GM23338 (cell line): Measurements from ENCODE around the gene CDH15. TPM values are rescaled to one million over a fixed set of nuclear protein-coding genes. Genes with fewer than 3 reads are reported as not detected.

Experiments
- ATAC-seq: fragments of 200-7000 bp; cut with Tn5 transposase; 3 replicates; pipeline ENCODE4 v1.9.1; 2020
- DNase-seq: peaks from one replicate; pipeline ENCODE4 v3.0.0-alpha.2; 2015; ENCODE audit warnings: low spot score
- H2AFZ ChIP-seq: fragments of 200-600 bp; sonication (generic); 2 replicates; pipeline ENCODE4 v1.8.0; 2016; ENCODE audit warnings: antibody characterized with exemption, mild to moderate bottlenecking, moderate library complexity
- H3F3A ChIP-seq: fragments of 200-600 bp; sonication (generic); replicated peaks from 2 replicates; pipeline ENCODE4 v1.8.0; 2017; ENCODE audit warnings: antibody characterized with exemption, mixed run types, low read depth
- H3K27ac ChIP-seq: fragments of 200-600 bp; sonication (generic); 2 replicates; pipeline ENCODE4 v1.6.1; 2016; ENCODE audit warnings: low read depth
- H3K27me3 ChIP-seq: fragments of 200-600 bp; sonication (generic); 2 replicates; pipeline ENCODE4 v1.8.0; 2016; ENCODE audit warnings: mild to moderate bottlenecking, mixed run types, moderate library complexity; ENCODE audit not compliant: insufficient read depth
- H3K36me3 ChIP-seq: fragments of 200-600 bp; sonication (generic); 2 replicates; pipeline ENCODE4 v1.8.0; 2016; ENCODE audit warnings: mild to moderate bottlenecking; ENCODE audit not compliant: insufficient read depth
- H3K4me1 ChIP-seq: fragments of 200-600 bp; sonication (generic); 2 replicates; pipeline ENCODE4 v1.8.0; 2016; ENCODE audit warnings: mild to moderate bottlenecking, moderate library complexity; ENCODE audit not compliant: insufficient read depth
- H3K4me2 ChIP-seq: fragments of 200-600 bp; sonication (generic); 2 replicates; pipeline ENCODE4 v1.7.1; 2017; ENCODE audit warnings: mixed run types
- H3K4me3 ChIP-seq: fragments of 200-600 bp; sonication (generic); 2 replicates; pipeline ENCODE4 v1.6.1; 2016; ENCODE audit warnings: mixed run types
- H3K79me2 ChIP-seq: fragments of 200-600 bp; sonication (generic); replicated peaks from 2 replicates; pipeline ENCODE4 v1.8.0; 2017; ENCODE audit warnings: mild to moderate bottlenecking; ENCODE audit not compliant: insufficient read depth
- H3K9me2 ChIP-seq: fragments of 200-600 bp; sonication (generic); 2 replicates; pipeline ENCODE4 v1.8.0; 2017; ENCODE audit not compliant: insufficient read depth
- H4K20me1 ChIP-seq: fragments of 200-600 bp; sonication (generic); replicated peaks from 2 replicates; pipeline ENCODE4 v1.8.0; 2017; ENCODE audit warnings: mild to moderate bottlenecking; ENCODE audit not compliant: insufficient read depth
- H3K27ac Mint-ChIP-seq: 2 replicates; pipeline ENCODE4 v1.8.0; 2020; ENCODE audit warnings: inconsistent platforms, mild to moderate bottlenecking, moderate library complexity, mixed read lengths
- H3K27me3 Mint-ChIP-seq: 3 replicates; pipeline ENCODE4 v1.8.0; 2022; ENCODE audit warnings: low read depth, mild to moderate bottlenecking, moderate library complexity, mixed read lengths, inconsistent platforms; ENCODE audit not compliant: insufficient read depth, poor library complexity
- H3K36me3 Mint-ChIP-seq: 3 replicates; pipeline ENCODE4 v1.8.0; 2021; ENCODE audit warnings: low read depth, mild to moderate bottlenecking, inconsistent platforms, moderate library complexity, mixed read lengths
- H3K4me1 Mint-ChIP-seq: 3 replicates; pipeline ENCODE4 v1.8.0; 2020; ENCODE audit warnings: mild to moderate bottlenecking, inconsistent platforms, mixed read lengths
- H3K4me3 Mint-ChIP-seq: 3 replicates; pipeline ENCODE4 v1.8.0; 2021; ENCODE audit warnings: moderate library complexity, mild to moderate bottlenecking, inconsistent platforms, mixed read lengths
- H3K9me3 Mint-ChIP-seq: 3 replicates; pipeline ENCODE4 v1.8.0; 2020; ENCODE audit warnings: moderate library complexity, mild to moderate bottlenecking, inconsistent platforms, mixed read lengths
- CREB1 ChIP-seq: fragments of 250-450 bp; sonication (Bioruptor Pico); IDR thresholded peaks from 2 replicates; pipeline ENCODE4 v1.5.0; 2020; ENCODE audit warnings: low read depth, mild to moderate bottlenecking, moderate library complexity
- CTCF ChIP-seq, 2 experiments: fragments of 200-600 bp in 1 of 2; sonication (generic) in 1 of 2; conservative IDR thresholded peaks; 2 replicates each; pipeline versions ENCODE4 v1.5.1 to v1.6.1; 2016 to 2017; ENCODE audit warnings: antibody characterized with exemption in 2 of 2, low read depth in 2 of 2, mild to moderate bottlenecking in 2 of 2, moderate library complexity in 1 of 2
- ETS1 ChIP-seq: IDR thresholded peaks from 2 replicates; pipeline ENCODE4 v1.6.1; 2016; ENCODE audit warnings: antibody characterized with exemption
- EZH2 ChIP-seq: fragments of 200-600 bp; sonication (generic); IDR thresholded peaks from one replicate; pipeline ENCODE4 v1.8.0; 2017; ENCODE audit warnings: antibody characterized with exemption, mild to moderate bottlenecking, low read depth; ENCODE audit not compliant: unreplicated experiment
- EZH2phosphoT487 ChIP-seq: fragments of 200-600 bp; sonication (generic); IDR thresholded peaks from one replicate; pipeline ENCODE4 v1.8.1; 2018; ENCODE audit warnings: antibody characterized with exemption; ENCODE audit not compliant: unreplicated experiment
- JUNB ChIP-seq: IDR thresholded peaks from one replicate; pipeline ENCODE4 v1.6.1; 2016; ENCODE audit warnings: antibody characterized with exemption; ENCODE audit not compliant: unreplicated experiment
- NANOG ChIP-seq: IDR thresholded peaks from 2 replicates; pipeline ENCODE4 v1.6.1; 2016; ENCODE audit warnings: antibody characterized with exemption, borderline replicate concordance
- POLR2AphosphoS5 ChIP-seq: IDR thresholded peaks from 2 replicates; pipeline ENCODE4 v1.6.1; 2016; ENCODE audit warnings: antibody characterized with exemption, low read depth
- REST ChIP-seq: IDR thresholded peaks from one replicate; pipeline ENCODE4 v1.6.1; 2018; ENCODE audit warnings: antibody characterized with exemption; ENCODE audit not compliant: unreplicated experiment
- STAT1 ChIP-seq: IDR thresholded peaks from one replicate; pipeline ENCODE4 v1.6.1; 2016; ENCODE audit warnings: antibody characterized with exemption; ENCODE audit not compliant: unreplicated experiment
- ZNF114 ChIP-seq: fragments of 250-450 bp; sonication (Bioruptor Pico); IDR thresholded peaks from 2 replicates; pipeline ENCODE4 v1.5.0; 2020; ENCODE audit warnings: mild to moderate bottlenecking, moderate library complexity
- ZNF331 ChIP-seq: fragments of 250-450 bp; sonication (Bioruptor Pico); IDR thresholded peaks from 2 replicates; pipeline ENCODE4 v1.5.0; 2020; ENCODE audit warnings: low read depth, mild to moderate bottlenecking, moderate library complexity
- ZNF462 ChIP-seq: fragments of 250-450 bp; sonication (Bioruptor Pico); IDR thresholded peaks from 2 replicates; pipeline ENCODE4 v1.5.0; 2020; ENCODE audit warnings: mild to moderate bottlenecking, moderate library complexity
- polyA plus RNA-seq: library from polyadenylated mRNA; unstranded; fragments of >200 nt; fragmentation: Nextera tagmentation; extraction: Ambion mirVana; gene quantifications from 2 replicates; pipeline ENCODE4 v1.2.1, GENCODE V29; 2016
- total RNA-seq: library from RNA; depleted of rRNA; stranded (reverse); fragments of >200 nt; shearing (Covaris generic); gene quantifications from 2 replicates; pipeline ENCODE4 v1.2.3, GENCODE V29; 2014

The CDH15 gene
- total and polyA plus RNA-seq, 2 experiments from 2014 or later = 0.61 to 1.0 TPM

- Histone ChIP-seq H3K36me3 (no peaks in the 10 kb centered on the region), H4K20me1 (no peaks in the 10 kb centered on the region), H3K9me2 (0 out of 2 replicates have a peak, but pooled peaks cover 6% of the 10 kb centered on the region), H3K4me3 (no peak overlapping the region), H2AFZ (no peak overlapping the region), H3K4me1 (no peaks in the 10 kb centered on the region), H3F3A (peaks cover 17% of the 10 kb centered on the region), H3K27me3 (no peaks in the 10 kb centered on the region), H3K79me2 (no peaks in the 10 kb centered on the region), H3K4me2 (no peak overlapping the region), H3K27ac (no peak overlapping the region)
- Mint-ChIP-seq H3K4me1 (peaks cover 2% of the 10 kb centered on the region; the same call in 1 of the 3 replicates), H3K36me3 (peaks cover 15% of the 10 kb centered on the region), H3K27me3 (peaks cover 22% of the 10 kb centered on the region), H3K4me3 (no peak overlapping the region), H3K27ac (no peak overlapping the region), H3K9me3 (peaks cover 21% of the 10 kb centered on the region)
- ATAC-seq (no peak), DNase-seq (no peak)
- no peak for TF ChIP-seq STAT1
- TF ChIP-seq CTCF (conservative IDR thresholded peaks at IDR 0.05; ENCODE audit: low read depth in 2 of 2) = no peak
- no peak for TF ChIP-seq POLR2AphosphoS5
- no peak for TF ChIP-seq ZNF114
- TF ChIP-seq ZNF462 = no peak
- no peak for TF ChIP-seq EZH2
- TF ChIP-seq ETS1 = no peak
- no peak for TF ChIP-seq JUNB
- no peak for TF ChIP-seq NANOG
- no peak for TF ChIP-seq ZNF331 (CRISPR knock-in tag)
- no peak for TF ChIP-seq EZH2phosphoT487
- no peak for TF ChIP-seq REST
- TF ChIP-seq CREB1 (CRISPR knock-in tag) = no peak
Observed at GRCh38 chr16:89155851-89156739, 15.5 kb upstream of the CDH15 start.
